Transverse colon (tissue), 4 donors: ENCODE data around the gene RIT1. TPM values are rescaled to one million over a fixed set of nuclear protein-coding genes. Genes with fewer than 3 reads are reported as not detected.

Source experiments
- DNase-seq: peaks from one replicate; pipeline ENCODE4 v3.0.0-alpha.2; 2019
- H3K27ac ChIP-seq, 4 donors: fragments of 200-600 bp; sonication (generic); 2 replicates each; pipeline ENCODE4 v1.5.1; 2016 to 2018; ENCODE audit warnings: inconsistent platforms in 4 of 4
- H3K27me3 ChIP-seq: fragments of 200-600 bp; sonication (generic); 2 replicates; pipeline ENCODE4 v1.5.1; 2017; ENCODE audit warnings: inconsistent platforms
- H3K36me3 ChIP-seq, 4 donors: fragments of 200-600 bp; sonication (generic); 2 replicates each; pipeline ENCODE4 v1.5.1; 2017 to 2019; ENCODE audit warnings: inconsistent platforms in 4 of 4
- H3K4me1 ChIP-seq, 4 donors: fragments of 200-600 bp; sonication (generic); 2 replicates each; pipeline ENCODE4 v1.5.1; 2017 to 2020; ENCODE audit warnings: inconsistent platforms in 4 of 4
- H3K4me3 ChIP-seq, 4 donors: fragments of 200-600 bp; sonication (generic); 1 replicate in 1 of 4; 2 replicates in 3 of 4; pipeline versions ENCODE4 v1.5.1 to v1.6.1; 2017 to 2019; ENCODE audit warnings: inconsistent platforms in 4 of 4
- H3K9me3 ChIP-seq, 2 donors: fragments of 200-600 bp; sonication (generic); 2 replicates each; pipeline ENCODE4 v1.5.1; 2017 to 2019; ENCODE audit warnings: inconsistent platforms in 2 of 2
- CTCF ChIP-seq, 5 experiments: fragments of 200-600 bp in 3 of 5; fragments of 450-650 bp in 2 of 5; sonication (generic) in 3 of 5; IDR thresholded peaks; 1 replicate in 2 of 5; 2 replicates in 3 of 5; pipeline ENCODE4 v1.5.1; 2016 to 2017; ENCODE audit warnings: antibody characterized with exemption in 5 of 5, inconsistent platforms in 3 of 5, mild to moderate bottlenecking in 2 of 5, moderate library complexity in 1 of 5
- EP300 ChIP-seq: sonication (generic); formaldehyde crosslinking; IDR thresholded peaks from one replicate; pipeline ENCODE4 v1.6.1; 2017; ENCODE audit warnings: antibody characterized with exemption, low read depth
- POLR2A ChIP-seq: fragments of 450-650 bp; IDR thresholded peaks from one replicate; pipeline ENCODE4 v1.6.1; 2016; ENCODE audit warnings: antibody characterized with exemption, mild to moderate bottlenecking, moderate library complexity
- POLR2AphosphoS5 ChIP-seq, 3 donors: sonication (generic); formaldehyde crosslinking; IDR thresholded peaks; one replicate each; pipeline ENCODE4 v1.6.1; 2016; ENCODE audit warnings: antibody characterized with exemption in 3 of 3
- WGBS, 2 donors: methylation state at CpG; one replicate each; pipeline ENCODE4 v1.1.5; 2018; ENCODE audit warnings: low coverage in 1 of 2; 5-methylcytosine and 5-hydroxymethylcytosine counted together
- in situ Hi-C, 4 donors: fragments of 200-750 bp; cut with MboI; loops; one replicate each; pipeline versions ENCODE4 v1.15.0 to v1.15.1; 2017; ENCODE audit warnings: low sequenced_read_pairs in 3 of 4, low pct_ligation_motif_present in 1 of 4, low pct_unique_long_range_greater_than_20kb in 1 of 4
- intact Hi-C: fragments of 100-400 bp; cut with DNase I; formaldehyde crosslinking; loops from one replicate; pipeline ENCODE4 v1.15.1; 2023; ENCODE audit warnings: low total_unique reads
- total RNA-seq, 4 donors: library from RNA; depleted of rRNA; stranded (reverse); fragments of >200 nt; gene quantifications; one replicate each; pipeline ENCODE4 v1.1.0, GENCODE V29; 2016

The RIT1 gene
- total RNA-seq, 4 donors from 2014 or later, result 6.4 to 23.7 (median 17.0) TPM

- WGBS, 2 donors, result 57 to 59% methylated on average over 8 to 9 of the region's 9 CpGs
- no peak for DNase-seq
- no peaks in the 10 kb centered on the region for H3K36me3 ChIP-seq
- H3K4me3 ChIP-seq, result no peak overlapping the region
- no peaks in the 10 kb centered on the region for H3K27me3 ChIP-seq
- no peak for TF ChIP-seq POLR2A
- no peak for TF ChIP-seq EP300
- no peak for TF ChIP-seq CTCF (IDR thresholded peaks at IDR 0.05)
- TF ChIP-seq POLR2AphosphoS5 (IDR thresholded peaks at IDR 0.05), result no peak
- H3K4me1 ChIP-seq, result peaks cover 0 to 6% (median 0%) of the 10 kb centered on the region in 4 donors
- H3K27ac ChIP-seq, result no peak overlapping the region
- intact Hi-C loops (no loop called here), in situ Hi-C loops (no loop called here)
- H3K9me3 ChIP-seq, result no peaks in the 10 kb centered on the region
Measured at GRCh38 chr1:155884031-155884960, 26.9 kb downstream of the RIT1 start.

GRCh38 chr1:155882766-155883165, 28.4 kb downstream of the RIT1 start:
- 85 to 100% methylated on average over 1 to 2 of the region's 2 CpGs for WGBS, 2 donors
- Histone ChIP-seq H3K9me3 (no peaks in the 10 kb centered on the region), H3K4me3 (no peak overlapping the region), H3K27me3 (no peaks in the 10 kb centered on the region), H3K36me3 (no peaks in the 10 kb centered on the region), H3K27ac (no peak overlapping the region), H3K4me1 (peaks cover 0 to 6% (median 0%) of the 10 kb centered on the region in 4 donors)
- in situ Hi-C loops, result no loop called here
- DNase-seq, result no peak
- intact Hi-C loops, result no loop called here
- no peak for TF ChIP-seq CTCF (IDR thresholded peaks at IDR 0.05)
- no peak for TF ChIP-seq POLR2A
- no peak for TF ChIP-seq POLR2AphosphoS5 (IDR thresholded peaks at IDR 0.05)
- TF ChIP-seq EP300, result no peak

- DNase-seq, result no peak
- no peak for TF ChIP-seq POLR2A
- TF ChIP-seq CTCF (IDR thresholded peaks at IDR 0.05), result no peak
- no peak for TF ChIP-seq POLR2AphosphoS5 (IDR thresholded peaks at IDR 0.05)
- no peak for TF ChIP-seq EP300
- intact Hi-C loops (no loop called here), in situ Hi-C loops (no loop called here)
- peaks cover 0 to 6% (median 0%) of the 10 kb centered on the region in 4 donors for H3K4me1 ChIP-seq
- no peaks in the 10 kb centered on the region for H3K27me3 ChIP-seq
- H3K36me3 ChIP-seq, result no peaks in the 10 kb centered on the region
- H3K9me3 ChIP-seq, result no peaks in the 10 kb centered on the region
- H3K4me3 ChIP-seq, result no peak overlapping the region
- H3K27ac ChIP-seq, result no peak overlapping the region
Measured at GRCh38 chr1:155882235-155882634, 28.9 kb downstream of the RIT1 start.

GRCh38 chr1:155880950-155881349, 30.2 kb downstream of the RIT1 start:
- DNase-seq, result no peak
- TF ChIP-seq POLR2A, result no peak
- no peak for TF ChIP-seq EP300
- TF ChIP-seq CTCF (IDR thresholded peaks at IDR 0.05), result no peak
- no peak for TF ChIP-seq POLR2AphosphoS5 (IDR thresholded peaks at IDR 0.05)

More at GRCh38 chr1:155880950-155881349, 30.2 kb downstream of the RIT1 start:
- H3K9me3 ChIP-seq, result no peaks in the 10 kb centered on the region
- no peaks in the 10 kb centered on the region for H3K27me3 ChIP-seq
- in situ Hi-C loops, result no loop called here
- intact Hi-C loops, result no loop called here
- no peaks in the 10 kb centered on the region for H3K36me3 ChIP-seq
- WGBS, 2 donors, result 85 to 90% methylated on average over 4 to 6 of the region's 6 CpGs
- no peak overlapping the region for H3K4me3 ChIP-seq
- H3K4me1 ChIP-seq, result peaks cover 0 to 6% (median 0%) of the 10 kb centered on the region in 4 donors
- H3K27ac ChIP-seq, result no peak overlapping the region
